Nephron progenitor cell (in vitro differentiated cells): Measurements from ENCODE around the gene EPAS1.

ENCODE experiments used
- DNase-seq: peaks from one replicate; pipeline ENCODE4 v3.0.0; 2021
- H3K27ac Mint-ChIP-seq: 2 replicates; pipeline ENCODE4 v1.8.0; 2021; ENCODE audit warnings: mild to moderate bottlenecking, moderate library complexity, mixed read lengths
- H3K27me3 Mint-ChIP-seq: 2 replicates; pipeline ENCODE4 v1.8.0; 2021; ENCODE audit warnings: mild to moderate bottlenecking, low read depth, mixed read lengths; ENCODE audit not compliant: poor library complexity
- H3K36me3 Mint-ChIP-seq: 2 replicates; pipeline ENCODE4 v1.8.0; 2021; ENCODE audit warnings: low read depth, mixed read lengths
- H3K4me1 Mint-ChIP-seq: 2 replicates; pipeline ENCODE4 v1.8.0; 2021; ENCODE audit warnings: mixed read lengths
- H3K4me3 Mint-ChIP-seq: 2 replicates; pipeline ENCODE4 v1.8.0; 2021; ENCODE audit warnings: mild to moderate bottlenecking, moderate library complexity, mixed read lengths
- H3K9me3 Mint-ChIP-seq: 2 replicates; pipeline ENCODE4 v1.8.0; 2021; ENCODE audit warnings: mild to moderate bottlenecking, moderate library complexity, mixed read lengths
- CTCF ChIP-seq: fragments of 200-600 bp; sonication (generic); IDR thresholded peaks from 2 replicates; pipeline ENCODE4 v1.5.0; 2021; ENCODE audit warnings: antibody characterized with exemption

The EPAS1 gene

GRCh38 chr2:46256563-46257142 lies 40.6 kb upstream of the EPAS1 start:
- Mint-ChIP-seq H3K27ac (no peak overlapping the region), H3K4me3 (no peak overlapping the region), H3K9me3 (no peaks in the 10 kb centered on the region), H3K4me1 (peaks cover 14% of the 10 kb centered on the region), H3K36me3 (no peaks in the 10 kb centered on the region), H3K27me3 (peaks cover 4% of the 10 kb centered on the region)
- no peak for DNase-seq
- no peak for TF ChIP-seq CTCF

GRCh38 chr2:46257476-46257875 lies 39.7 kb upstream of the EPAS1 start:
- Mint-ChIP-seq H3K4me1 (peaks cover 11% of the 10 kb centered on the region), H3K36me3 (no peaks in the 10 kb centered on the region), H3K27me3 (peaks cover 4% of the 10 kb centered on the region), H3K27ac (no peak overlapping the region), H3K9me3 (no peaks in the 10 kb centered on the region), H3K4me3 (no peak overlapping the region)
- DNase-seq: no peak
- no peak for TF ChIP-seq CTCF

- peaks cover 6% of the 10 kb centered on the region for H3K4me1 Mint-ChIP-seq
- H3K4me3 Mint-ChIP-seq: no peak overlapping the region
- no peak for TF ChIP-seq CTCF
- peaks cover 4% of the 10 kb centered on the region for H3K27me3 Mint-ChIP-seq
- H3K27ac Mint-ChIP-seq: no peak overlapping the region
- no peaks in the 10 kb centered on the region for H3K9me3 Mint-ChIP-seq
- no peak for DNase-seq
- H3K36me3 Mint-ChIP-seq: no peaks in the 10 kb centered on the region
Measured at GRCh38 chr2:46257980-46258379, 39.2 kb upstream of the EPAS1 start.

- H3K36me3 Mint-ChIP-seq: no peaks in the 10 kb centered on the region
- H3K4me1 Mint-ChIP-seq: no peaks in the 10 kb centered on the region
- no peak for DNase-seq
- H3K27ac Mint-ChIP-seq: no peak overlapping the region
- no peak for TF ChIP-seq CTCF
- peaks cover 4% of the 10 kb centered on the region for H3K27me3 Mint-ChIP-seq
- no peaks in the 10 kb centered on the region for H3K9me3 Mint-ChIP-seq
- no peak overlapping the region for H3K4me3 Mint-ChIP-seq
Measured at GRCh38 chr2:46258937-46259776, 38.0 kb upstream of the EPAS1 start.

- Mint-ChIP-seq H3K27ac (no peak overlapping the region), H3K4me1 (no peaks in the 10 kb centered on the region), H3K36me3 (no peaks in the 10 kb centered on the region), H3K9me3 (no peaks in the 10 kb centered on the region), H3K4me3 (no peak overlapping the region), H3K27me3 (peaks cover 4% of the 10 kb centered on the region)
- no peak for TF ChIP-seq CTCF
- DNase-seq: no peak
Measured at GRCh38 chr2:46259777-46260168, 37.4 kb upstream of the EPAS1 start.

GRCh38 chr2:46260305-46260704 lies 36.9 kb upstream of the EPAS1 start:
- Mint-ChIP-seq H3K27me3 (peaks cover 6% of the 10 kb centered on the region), H3K4me1 (no peaks in the 10 kb centered on the region), H3K9me3 (no peaks in the 10 kb centered on the region), H3K27ac (no peak overlapping the region), H3K36me3 (no peaks in the 10 kb centered on the region), H3K4me3 (no peak overlapping the region)
- DNase-seq: no peak
- no peak for TF ChIP-seq CTCF
